ENCODE results near the gene KBTBD3.
"Not testable (repeated sequence)": the region's sequence is repeated elsewhere in the genome, so short reads cannot be mapped to it uniquely, and the experiment has no call there.

The KBTBD3 gene

DNA sequence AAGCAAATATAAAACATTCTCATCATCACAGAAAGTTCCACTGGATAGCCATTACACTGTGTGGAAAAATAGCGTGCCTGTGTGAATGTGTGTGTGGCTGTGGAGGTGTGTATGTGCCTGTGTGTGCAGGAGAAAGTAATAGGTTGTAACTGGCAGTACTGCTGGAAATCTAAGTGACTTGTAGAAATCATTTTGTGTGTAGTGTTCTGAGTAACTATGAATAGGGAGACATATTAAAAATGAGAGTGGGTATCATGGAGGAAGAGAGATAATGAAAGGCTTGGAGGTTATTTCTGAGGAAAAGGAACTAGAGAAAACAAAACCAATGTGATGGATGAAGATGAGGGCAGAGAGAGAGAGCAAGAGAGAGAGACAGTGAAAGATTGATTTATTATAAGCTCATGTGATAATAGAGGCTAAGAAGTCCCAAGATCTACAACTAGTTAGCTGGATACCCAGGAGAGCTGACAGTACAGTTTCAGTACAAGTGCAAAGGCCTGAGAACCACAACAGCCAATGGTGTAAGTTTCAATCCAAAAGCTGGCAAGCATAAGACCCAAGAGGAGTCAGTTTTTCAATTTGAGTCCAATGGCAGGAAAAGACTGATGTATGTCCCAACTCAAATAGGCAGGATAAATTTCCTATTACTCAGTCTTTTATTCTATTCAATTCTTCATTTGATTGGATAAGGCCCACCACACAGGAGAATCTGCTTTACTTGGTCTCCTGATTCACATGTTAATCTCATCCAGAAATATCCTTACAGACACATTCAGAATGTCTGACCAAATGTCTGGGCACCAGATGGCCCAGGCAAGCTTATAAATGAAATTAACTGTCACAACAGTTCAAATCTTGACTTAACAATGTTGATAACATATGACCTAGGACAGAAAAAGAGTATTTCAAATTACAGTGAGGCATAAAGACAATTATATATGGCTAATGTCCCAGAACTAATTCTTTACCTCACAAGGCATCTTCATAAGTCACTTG is 14.9 kb downstream of the KBTBD3 start:
- H4K20me1 ChIP-seq (ENCODE audit: insufficient read depth, low read length): no peaks in the 10 kb centered on the region
- H3K4me1 ChIP-seq (ENCODE audit: insufficient read depth, low read length, severe bottlenecking): peaks cover 5% of the 10 kb centered on the region
- no peak overlapping the region for H3K4me3 ChIP-seq (ENCODE audit: low read depth, low read length, poor library complexity, severe bottlenecking)
- TF ChIP-seq, protein P1, sequence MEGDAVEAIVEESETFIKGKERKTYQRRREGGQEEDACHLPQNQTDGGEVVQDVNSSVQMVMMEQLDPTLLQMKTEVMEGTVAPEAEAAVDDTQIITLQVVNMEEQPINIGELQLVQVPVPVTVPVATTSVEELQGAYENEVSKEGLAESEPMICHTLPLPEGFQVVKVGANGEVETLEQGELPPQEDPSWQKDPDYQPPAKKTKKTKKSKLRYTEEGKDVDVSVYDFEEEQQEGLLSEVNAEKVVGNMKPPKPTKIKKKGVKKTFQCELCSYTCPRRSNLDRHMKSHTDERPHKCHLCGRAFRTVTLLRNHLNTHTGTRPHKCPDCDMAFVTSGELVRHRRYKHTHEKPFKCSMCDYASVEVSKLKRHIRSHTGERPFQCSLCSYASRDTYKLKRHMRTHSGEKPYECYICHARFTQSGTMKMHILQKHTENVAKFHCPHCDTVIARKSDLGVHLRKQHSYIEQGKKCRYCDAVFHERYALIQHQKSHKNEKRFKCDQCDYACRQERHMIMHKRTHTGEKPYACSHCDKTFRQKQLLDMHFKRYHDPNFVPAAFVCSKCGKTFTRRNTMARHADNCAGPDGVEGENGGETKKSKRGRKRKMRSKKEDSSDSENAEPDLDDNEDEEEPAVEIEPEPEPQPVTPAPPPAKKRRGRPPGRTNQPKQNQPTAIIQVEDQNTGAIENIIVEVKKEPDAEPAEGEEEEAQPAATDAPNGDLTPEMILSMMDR (IDR thresholded peaks at IDR 0.05; ENCODE audit: low read length): no peak
- TF ChIP-seq EZH2 (IDR thresholded peaks at IDR 0.05; ENCODE audit: borderline replicate concordance, low read length): no peak
- H3K27me3 ChIP-seq (ENCODE audit: insufficient read depth, low read length): no peaks in the 10 kb centered on the region
- H3K36me3 ChIP-seq (ENCODE audit: insufficient read depth, low read length): no peaks in the 10 kb centered on the region
- H3K4me2 ChIP-seq (ENCODE audit: low read length): no peak overlapping the region
- no peaks in the 10 kb centered on the region for H3F3A ChIP-seq (ENCODE audit: insufficient read depth, low read length)
- H3K9me2 ChIP-seq (ENCODE audit: low read depth, low read length): no peaks in the 10 kb centered on the region
- no peaks in the 10 kb centered on the region for H3K79me2 ChIP-seq (ENCODE audit: insufficient read depth, low read length)
- H2AFZ ChIP-seq (ENCODE audit: low read length): no peak overlapping the region
- H3K27ac ChIP-seq (ENCODE audit: low read depth, low read length, poor library complexity, severe bottlenecking): no peak overlapping the region
- no peaks in the 10 kb centered on the region for H3K9me3 ChIP-seq (ENCODE audit: low read length)
- H3K9ac ChIP-seq (ENCODE audit: low read length): no peak overlapping the region

DNA sequence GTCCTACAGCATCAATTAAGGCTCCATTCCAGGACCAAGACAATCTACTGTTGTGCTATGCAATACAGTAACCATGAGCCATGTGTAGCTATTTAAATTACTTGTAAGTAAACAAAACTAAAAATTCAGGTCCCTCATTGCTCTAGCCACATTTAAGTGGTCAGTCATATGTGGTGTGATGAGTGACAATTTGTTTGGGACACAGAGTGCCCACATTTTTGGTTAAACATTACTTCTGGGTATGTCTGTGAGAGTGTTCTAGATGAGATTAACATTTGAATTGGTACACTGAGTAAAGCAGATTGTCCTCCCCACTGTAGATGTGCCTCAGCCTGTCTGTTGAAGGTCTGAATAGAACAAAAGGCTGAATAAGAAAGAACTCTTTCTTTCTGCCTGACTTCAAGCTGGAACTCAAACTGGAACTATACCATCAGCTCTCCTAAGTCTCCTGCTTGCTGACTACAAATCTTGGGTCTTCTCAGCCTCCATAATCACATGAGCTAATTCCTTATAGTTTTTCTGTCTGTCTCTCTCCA is 15.8 kb downstream of the KBTBD3 start:
- H3K27ac ChIP-seq (ENCODE audit: low read depth, low read length, poor library complexity, severe bottlenecking): no peak overlapping the region
- H3K27me3 ChIP-seq (ENCODE audit: insufficient read depth, low read length): no peaks in the 10 kb centered on the region
- no peak overlapping the region for H2AFZ ChIP-seq (ENCODE audit: low read length)
- no peaks in the 10 kb centered on the region for H4K20me1 ChIP-seq (ENCODE audit: insufficient read depth, low read length)
- H3F3A ChIP-seq (ENCODE audit: insufficient read depth, low read length): no peaks in the 10 kb centered on the region
- H3K4me2 ChIP-seq (ENCODE audit: low read length): no peak overlapping the region
- H3K79me2 ChIP-seq (ENCODE audit: insufficient read depth, low read length): no peaks in the 10 kb centered on the region
- no peaks in the 10 kb centered on the region for H3K9me2 ChIP-seq (ENCODE audit: low read depth, low read length)
- no peak overlapping the region for H3K9ac ChIP-seq (ENCODE audit: low read length)
- no peaks in the 10 kb centered on the region for H3K36me3 ChIP-seq (ENCODE audit: insufficient read depth, low read length)
- no peak for TF ChIP-seq EZH2 (IDR thresholded peaks at IDR 0.05; ENCODE audit: borderline replicate concordance, low read length)
- TF ChIP-seq, protein P1 (IDR thresholded peaks at IDR 0.05; ENCODE audit: low read length): no peak
- H3K4me3 ChIP-seq (ENCODE audit: low read depth, low read length, poor library complexity, severe bottlenecking): no peak overlapping the region
- peaks cover 5% of the 10 kb centered on the region for H3K4me1 ChIP-seq (ENCODE audit: insufficient read depth, low read length, severe bottlenecking)
- H3K9me3 ChIP-seq (ENCODE audit: low read length): no peaks in the 10 kb centered on the region

DNA sequence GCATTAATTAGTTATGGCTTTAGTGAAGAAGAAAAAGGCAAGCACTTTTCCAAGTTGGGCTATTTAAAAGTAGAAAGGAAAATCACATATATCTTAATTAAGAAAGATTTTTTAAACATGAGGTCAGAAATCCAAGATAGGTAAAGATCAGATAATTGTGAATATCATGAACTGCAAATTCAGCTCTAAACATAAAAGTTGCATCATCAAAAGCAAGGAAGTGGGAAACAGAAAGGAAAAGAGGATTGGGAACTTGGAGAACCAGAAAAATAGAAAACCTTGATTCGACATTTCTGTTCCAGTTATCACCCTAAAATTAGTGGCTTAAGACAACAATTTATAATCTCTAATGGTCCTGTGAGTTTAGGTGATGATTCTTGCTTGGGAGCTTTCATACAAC is 17.5 kb downstream of the KBTBD3 start:
- Histone ChIP-seq H4K20me1 (ENCODE audit: insufficient read depth, low read length) (no peaks in the 10 kb centered on the region), H3K9me3 (ENCODE audit: low read length) (no peaks in the 10 kb centered on the region), H3K4me3 (ENCODE audit: low read depth, low read length, poor library complexity, severe bottlenecking) (no peak overlapping the region), H3K27me3 (ENCODE audit: insufficient read depth, low read length) (no peaks in the 10 kb centered on the region), H3K27ac (ENCODE audit: low read depth, low read length, poor library complexity, severe bottlenecking) (no peak overlapping the region), H3K36me3 (ENCODE audit: insufficient read depth, low read length) (no peaks in the 10 kb centered on the region), H3K9me2 (ENCODE audit: low read depth, low read length) (no peaks in the 10 kb centered on the region), H3K9ac (ENCODE audit: low read length) (no peak overlapping the region), H2AFZ (ENCODE audit: low read length) (no peak overlapping the region), H3F3A (ENCODE audit: insufficient read depth, low read length) (no peaks in the 10 kb centered on the region), H3K79me2 (ENCODE audit: insufficient read depth, low read length) (no peaks in the 10 kb centered on the region), H3K4me2 (ENCODE audit: low read length) (no peak overlapping the region), H3K4me1 (ENCODE audit: insufficient read depth, low read length, severe bottlenecking) (peaks cover 5% of the 10 kb centered on the region)
- TF ChIP-seq, protein P1 (IDR thresholded peaks at IDR 0.05; ENCODE audit: low read length): no peak
- no peak for TF ChIP-seq EZH2 (IDR thresholded peaks at IDR 0.05; ENCODE audit: borderline replicate concordance, low read length)

DNA sequence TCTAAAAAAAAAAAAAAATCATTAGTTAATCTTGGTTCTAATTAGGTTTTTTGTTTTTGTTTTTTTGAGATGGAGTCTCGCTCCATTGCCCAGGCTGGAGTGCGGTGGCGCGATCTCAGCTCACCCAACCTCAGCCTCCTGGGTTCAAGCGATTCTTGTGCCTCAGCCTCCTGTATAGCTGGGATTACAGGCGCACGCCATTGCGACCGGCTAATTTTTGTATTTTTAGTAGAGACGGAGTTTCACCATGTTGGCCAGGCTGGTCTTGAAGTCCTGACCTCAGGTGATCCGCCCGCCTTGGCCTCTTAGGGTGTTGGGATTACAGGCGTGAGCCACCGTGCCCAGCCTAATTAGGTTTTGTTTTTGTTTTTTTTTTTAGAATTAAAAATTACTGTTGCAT is 18.8 kb downstream of the KBTBD3 start:
- H3F3A ChIP-seq (ENCODE audit: insufficient read depth, low read length); H3K9me3 ChIP-seq (ENCODE audit: low read length); H3K4me1 ChIP-seq (ENCODE audit: insufficient read depth, low read length, severe bottlenecking); H3K27me3 ChIP-seq (ENCODE audit: insufficient read depth, low read length); H4K20me1 ChIP-seq (ENCODE audit: insufficient read depth, low read length); H3K9me2 ChIP-seq (ENCODE audit: low read depth, low read length); H3K79me2 ChIP-seq (ENCODE audit: insufficient read depth, low read length); H3K9ac ChIP-seq (ENCODE audit: low read length); H3K27ac ChIP-seq (ENCODE audit: low read depth, low read length, poor library complexity, severe bottlenecking); H3K4me3 ChIP-seq (ENCODE audit: low read depth, low read length, poor library complexity, severe bottlenecking); H3K4me2 ChIP-seq (ENCODE audit: low read length); H3K36me3 ChIP-seq (ENCODE audit: insufficient read depth, low read length); H2AFZ ChIP-seq (ENCODE audit: low read length): not testable (repeated sequence)

Data from OCI-LY1 (cell line).